Stimulated activated CD8-positive, alpha-beta memory T cell treated with anti-CD3 and anti-CD28 coated beads, Interleukin-4, amount 100 ng/mL, for 4 hours (primary cell): Measurements from ENCODE around the gene MMP26.

Experiments
- DNase-seq, 2 donors: peaks; one replicate each; pipeline ENCODE4 v3.0.0-alpha.2; 2020; ENCODE audit warnings: low read depth in 2 of 2, low spot score in 1 of 2

Gene MMP26

DNA sequence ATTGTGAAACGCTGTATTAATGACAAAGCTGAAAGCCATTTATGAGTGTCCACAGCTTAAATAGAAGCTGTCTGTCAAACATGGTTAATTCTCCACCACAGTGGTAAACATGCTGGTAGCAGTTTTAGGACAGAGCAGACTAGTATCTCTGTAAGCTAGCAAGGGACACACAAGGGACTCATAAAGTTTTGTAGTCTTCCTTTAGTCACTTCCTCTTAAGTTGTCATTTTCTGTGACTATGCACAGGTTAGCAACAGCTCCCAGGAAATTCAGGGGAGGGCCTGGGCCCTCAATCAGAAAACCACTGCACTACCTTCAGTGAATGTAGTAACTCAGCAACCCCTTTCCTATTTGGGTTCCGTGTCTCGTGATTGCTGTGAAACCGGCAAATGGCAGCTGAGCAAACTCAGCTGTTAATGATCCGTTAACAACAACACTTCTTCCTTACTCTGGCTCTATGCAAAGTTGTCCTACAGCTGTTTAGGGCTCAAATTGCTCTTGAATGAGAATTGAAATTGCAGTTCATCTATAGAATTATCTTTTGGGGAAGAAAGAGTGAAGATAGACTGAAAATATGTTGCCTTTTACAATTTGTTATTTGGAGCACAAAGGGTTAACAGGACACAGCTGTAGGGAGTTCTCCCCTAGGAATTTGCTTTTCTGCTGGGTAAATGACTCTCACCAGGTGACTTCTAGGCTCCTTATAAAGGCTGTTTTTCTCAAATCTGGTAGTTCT lies at the start of gene MMP26:
MMP26 (plus strand) TSS at position 731 of the 736 bp plus-strand sequence.
- no peak for DNase-seq

- DNase-seq = no peak
Measured at GRCh38 chr11:4658629-4659445, 45.7 kb upstream of the MMP26 start.

DNA sequence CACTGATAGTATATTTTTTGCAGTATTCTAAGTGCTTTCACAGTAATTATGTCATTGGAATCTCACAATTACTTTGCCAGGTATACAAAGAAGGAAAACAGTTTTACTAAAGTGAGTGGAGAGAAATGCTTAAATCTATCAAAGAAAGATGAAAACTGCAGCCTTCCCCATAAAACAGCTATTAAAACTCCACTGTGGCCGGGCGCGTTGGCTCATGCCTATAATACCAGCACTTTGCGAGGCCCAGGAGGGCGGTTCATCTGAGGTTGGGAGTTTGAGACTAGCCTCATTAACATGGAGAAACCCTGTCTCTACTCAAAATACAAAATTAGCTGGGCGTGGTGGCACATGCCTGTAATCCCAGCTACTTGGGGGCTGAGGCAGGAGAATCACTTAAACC lies 41.7 kb upstream of the MMP26 start:
- no peak for DNase-seq

DNA sequence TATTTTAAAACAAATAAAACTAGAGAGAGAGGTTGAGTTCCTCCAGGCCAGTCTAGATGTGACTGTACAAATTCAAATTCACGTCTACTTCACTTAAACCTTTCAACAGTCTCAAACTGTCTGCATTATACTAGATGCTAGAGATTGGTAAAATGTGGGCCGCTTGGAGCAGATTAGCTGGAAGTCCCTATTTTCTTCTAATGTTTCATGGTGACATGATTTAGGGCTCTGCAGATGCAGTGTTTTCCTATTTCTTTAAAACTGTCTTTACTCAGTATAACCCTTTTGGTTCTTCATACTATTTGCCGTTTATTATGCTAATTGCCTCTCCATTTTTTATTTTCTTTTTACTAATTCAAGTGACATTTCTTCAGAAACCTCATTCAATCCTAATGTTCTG lies 40.4 kb upstream of the MMP26 start:
- no peak for DNase-seq

DNA sequence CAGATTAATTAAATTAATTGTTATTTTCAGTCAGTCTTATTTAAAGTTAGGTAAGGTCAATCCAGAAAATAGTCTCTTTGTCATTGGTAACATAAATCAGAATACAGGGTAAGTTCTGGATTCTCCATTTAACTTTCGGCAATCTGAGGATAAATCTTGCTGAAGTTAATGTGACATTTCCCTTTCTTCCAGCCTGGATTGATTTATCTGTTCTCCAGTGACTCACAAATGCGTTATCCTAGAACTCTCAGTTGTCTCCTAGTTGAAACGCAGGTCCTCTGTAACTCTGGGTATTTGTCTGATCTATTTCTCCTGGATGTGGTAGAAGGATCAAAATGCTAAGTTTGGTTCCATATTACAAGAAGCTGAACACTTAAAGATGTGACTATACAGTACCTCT lies 39.8 kb upstream of the MMP26 start:
- no peak for DNase-seq

GRCh38 chr11:4665424-4665823 lies 39.2 kb upstream of the MMP26 start:
- DNase-seq = no peak

GRCh38 chr11:4671741-4672140 lies 32.8 kb upstream of the MMP26 start:
- no peak for DNase-seq

GRCh38 chr11:4672470-4672869 lies 32.1 kb upstream of the MMP26 start:
- no peak for DNase-seq

DNA sequence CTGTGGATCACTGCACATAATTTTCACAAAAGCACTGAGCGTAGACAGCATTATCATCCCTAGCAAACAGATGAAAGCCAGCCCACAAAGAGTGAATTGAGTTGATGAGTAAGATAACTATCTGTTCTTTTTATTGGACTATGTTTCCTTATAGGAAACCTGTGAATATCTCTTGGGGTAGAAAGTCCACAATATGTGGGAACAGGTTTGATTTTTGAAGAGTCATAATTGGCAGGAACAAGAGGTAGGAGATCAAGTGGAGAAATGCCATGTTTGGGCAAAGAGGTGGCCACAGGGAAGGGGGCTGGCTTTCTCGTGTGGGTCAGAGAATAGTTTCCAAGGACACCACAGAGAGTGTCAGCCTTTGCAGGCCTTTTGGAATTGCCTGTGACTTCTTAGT lies 30.8 kb upstream of the MMP26 start:
- DNase-seq = no peak

DNA sequence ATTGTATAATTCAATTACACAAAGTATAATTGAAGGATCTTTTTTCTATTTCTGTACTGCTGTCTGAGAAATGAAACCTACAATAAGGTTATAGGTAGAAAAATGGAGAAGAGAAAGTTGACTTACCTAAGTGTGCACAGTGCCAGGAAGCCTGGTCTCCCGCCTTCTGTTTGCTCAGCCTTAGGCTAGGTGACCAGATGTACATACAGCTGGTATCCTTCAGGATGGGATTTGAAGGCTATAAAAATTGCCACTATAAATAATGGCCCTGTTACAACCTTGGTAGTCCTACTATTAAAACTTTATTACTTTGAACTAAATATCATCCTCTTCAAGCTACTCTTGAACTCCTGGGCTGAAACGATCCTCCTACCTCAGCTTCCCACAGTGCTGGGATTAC lies 26.6 kb upstream of the MMP26 start:
- no peak for DNase-seq

GRCh38 chr11:4680341-4680740 lies 24.2 kb upstream of the MMP26 start:
- no peak for DNase-seq

GRCh38 chr11:4682623-4683419 lies 21.8 kb upstream of the MMP26 start:
- no peak for DNase-seq

- no peak for DNase-seq
Measured at GRCh38 chr11:4684631-4685285, 19.8 kb upstream of the MMP26 start.

DNA sequence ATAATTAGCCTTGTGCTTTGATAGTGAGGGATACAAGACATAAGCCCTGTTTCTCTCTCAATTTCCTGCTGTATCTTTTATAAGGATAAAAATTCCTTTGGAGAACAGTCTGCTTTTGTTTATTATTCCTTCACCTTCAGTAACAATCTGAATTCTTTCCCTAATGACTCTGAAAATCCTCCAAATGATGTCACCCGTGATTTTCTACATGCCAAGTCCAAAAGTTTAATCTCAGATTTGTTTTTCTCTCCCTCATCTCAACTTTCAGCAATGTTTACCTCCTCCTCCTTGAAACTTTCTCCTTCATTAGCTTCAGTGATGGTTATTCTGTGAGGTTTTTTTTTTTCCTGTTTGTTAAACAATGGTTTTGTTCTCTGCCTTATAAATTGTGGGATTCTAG lies 9.1 kb upstream of the MMP26 start:
- no peak for DNase-seq

GRCh38 chr11:4697585-4697984 lies 7.0 kb upstream of the MMP26 start, which contains the start of gene OR51E2:
TSS of gene OR51E2 (minus strand) at chr11:4697853. CDS start at chr11:4682711, 15,142 bp downstream.
- DNase-seq = no peak

- no peak for DNase-seq
Measured at GRCh38 chr11:4699697-4700435, 4.7 kb upstream of the MMP26 start.

DNA sequence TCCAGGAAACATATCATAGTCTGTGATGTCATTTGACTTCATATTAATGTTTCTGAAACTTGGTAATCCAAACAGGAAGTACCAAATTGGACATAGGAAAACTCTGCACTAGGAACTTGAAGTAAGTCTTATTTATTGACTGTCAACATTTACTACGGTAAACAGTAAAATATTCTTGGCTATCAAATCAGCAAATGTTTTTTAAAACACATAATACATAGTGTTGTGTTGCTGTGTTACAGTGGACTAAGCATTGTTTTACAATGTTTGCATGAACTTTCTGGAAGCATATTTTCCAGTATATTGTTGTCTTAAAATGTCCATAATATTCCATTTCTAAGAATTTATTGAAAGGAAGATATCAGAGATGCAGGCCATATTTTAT lies 4.2 kb upstream of the MMP26 start:
- no peak for DNase-seq

DNA sequence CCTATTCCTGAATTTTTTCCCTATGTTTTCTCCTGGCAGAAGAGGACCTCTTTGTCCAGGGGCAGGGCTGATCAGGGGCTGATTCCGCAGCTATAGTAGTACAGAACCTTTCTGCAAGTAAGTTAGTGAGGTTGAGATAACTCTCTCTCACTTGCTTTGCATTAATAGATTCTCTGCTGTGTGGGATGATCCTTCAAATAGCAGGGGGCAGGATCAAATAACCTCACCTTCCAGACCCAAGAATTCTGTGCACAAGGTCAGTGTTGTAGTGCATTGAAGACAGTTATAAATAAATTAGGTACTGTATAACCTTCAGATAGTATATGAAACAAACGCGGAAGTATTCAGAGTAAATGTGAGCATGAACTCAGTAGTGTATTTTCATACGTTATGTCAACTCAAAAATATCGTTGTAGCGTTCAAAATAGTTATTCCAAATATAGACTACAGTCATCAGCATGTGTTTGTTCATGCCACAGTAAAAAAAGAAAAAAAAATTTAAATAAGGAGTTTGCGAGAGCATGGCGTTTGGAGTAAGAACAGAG lies 278 bp downstream of the MMP26 start:
- DNase-seq = no peak

- no peak for DNase-seq
Measured at GRCh38 chr11:4713241-4713640, 8.7 kb downstream of the MMP26 start.

DNA sequence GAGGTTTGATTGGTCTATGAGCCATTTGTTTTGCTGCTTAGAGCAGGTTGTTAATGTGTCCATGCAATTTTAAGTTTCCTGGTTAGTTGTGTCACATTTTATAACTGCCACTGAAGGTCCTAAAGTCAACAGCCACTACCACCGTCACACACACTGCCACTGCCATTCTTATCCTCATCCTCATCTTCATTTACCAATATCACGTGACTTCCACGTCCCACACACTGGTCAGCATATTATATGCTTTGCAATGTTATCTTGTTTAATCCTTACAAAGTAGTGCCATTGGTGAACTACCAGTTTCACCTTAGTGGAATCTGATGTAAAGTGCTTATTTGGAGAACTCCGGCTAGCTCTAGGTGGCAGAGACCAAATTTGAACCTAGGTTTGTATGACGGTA lies 9.7 kb downstream of the MMP26 start:
- DNase-seq = no peak
